ENCODE results near the gene CST9L.

CST9L gene

GRCh38 chr20:23568320-23568970, at the start of gene CST9L:
CST9L (minus strand) TSS chr20:23568484; CDS start chr20:23568450, 34 bp downstream.
- DNase-seq (ENCODE audit: low read depth): no peak

GRCh38 chr20:23614163-23614562, 45.9 kb upstream of the CST9L start:
- DNase-seq (ENCODE audit: low read depth): no peak

- no peak for DNase-seq (ENCODE audit: low read depth)
Observed at GRCh38 chr20:23613676-23614075, 45.4 kb upstream of the CST9L start.

- DNase-seq (ENCODE audit: low read depth): no peak
Observed at GRCh38 chr20:23612396-23612795, 44.1 kb upstream of the CST9L start.

GRCh38 chr20:23609486-23610109, 41.3 kb upstream of the CST9L start:
- DNase-seq (ENCODE audit: low read depth): no peak

- no peak for DNase-seq (ENCODE audit: low read depth)
Observed at GRCh38 chr20:23608251-23608846, 40.1 kb upstream of the CST9L start.

- no peak for DNase-seq (ENCODE audit: low read depth)
Observed at GRCh38 chr20:23607497-23608245, 39.4 kb upstream of the CST9L start.

GRCh38 chr20:23606652-23607049, 38.4 kb upstream of the CST9L start:
- DNase-seq (ENCODE audit: low read depth): no peak

GRCh38 chr20:23605867-23606651, 37.8 kb upstream of the CST9L start, which contains the start of gene CST9:
CST9 (minus strand) TSS chr20:23605917; CDS start chr20:23605864, 53 bp downstream.
- no peak for DNase-seq (ENCODE audit: low read depth)

- no peak for DNase-seq (ENCODE audit: low read depth)
Observed at GRCh38 chr20:23604306-23604705, 36.0 kb upstream of the CST9L start.

- DNase-seq (ENCODE audit: low read depth): no peak
Observed at GRCh38 chr20:23603321-23603720, 35.0 kb upstream of the CST9L start.

GRCh38 chr20:23602699-23603098, 34.4 kb upstream of the CST9L start:
- DNase-seq (ENCODE audit: low read depth): no peak

GRCh38 chr20:23602241-23602640, 34.0 kb upstream of the CST9L start:
- no peak for DNase-seq (ENCODE audit: low read depth)

- DNase-seq (ENCODE audit: low read depth): no peak
Observed at GRCh38 chr20:23601715-23602114, 33.4 kb upstream of the CST9L start.

- DNase-seq (ENCODE audit: low read depth): no peak
Observed at GRCh38 chr20:23598481-23598880, 30.2 kb upstream of the CST9L start.

GRCh38 chr20:23596579-23597250, 28.4 kb upstream of the CST9L start:
- DNase-seq (ENCODE audit: low read depth): no peak

GRCh38 chr20:23595941-23596340, 27.7 kb upstream of the CST9L start:
- DNase-seq (ENCODE audit: low read depth): no peak

- no peak for DNase-seq (ENCODE audit: low read depth)
Observed at GRCh38 chr20:23588434-23589403, 20.4 kb upstream of the CST9L start.

GRCh38 chr20:23587631-23588030, 19.3 kb upstream of the CST9L start:
- no peak for DNase-seq (ENCODE audit: low read depth)

Measured in non-pigmented ciliary epithelial cell (primary cell).